Measurements from ENCODE around the gene LAMTOR5. TPM values are rescaled to one million over a fixed set of nuclear protein-coding genes. Genes with fewer than 3 reads are reported as not detected.

Gene LAMTOR5
- total RNA-seq, 2 donors from 2014 or later: 89.2 to 101 TPM

- Mint-ChIP-seq H3K9me3 (no peaks in the 10 kb centered on the region), H3K4me1 (ENCODE audit: low read depth) (no peaks in the 10 kb centered on the region), H3K27ac (no peak overlapping the region), H3K4me3 (no peak overlapping the region), H3K36me3 (ENCODE audit: insufficient read depth in 2 of 2) (peaks cover 9% of the 10 kb centered on the region in 2 donors), H3K27me3 (ENCODE audit: low read depth) (no peaks in the 10 kb centered on the region)
- no peak for ATAC-seq (replicated peaks in 1 of 2)
- DNase-seq: no peak
Observed at GRCh38 chr1:110393286-110393685, 14.2 kb downstream of the LAMTOR5 start.

DNA sequence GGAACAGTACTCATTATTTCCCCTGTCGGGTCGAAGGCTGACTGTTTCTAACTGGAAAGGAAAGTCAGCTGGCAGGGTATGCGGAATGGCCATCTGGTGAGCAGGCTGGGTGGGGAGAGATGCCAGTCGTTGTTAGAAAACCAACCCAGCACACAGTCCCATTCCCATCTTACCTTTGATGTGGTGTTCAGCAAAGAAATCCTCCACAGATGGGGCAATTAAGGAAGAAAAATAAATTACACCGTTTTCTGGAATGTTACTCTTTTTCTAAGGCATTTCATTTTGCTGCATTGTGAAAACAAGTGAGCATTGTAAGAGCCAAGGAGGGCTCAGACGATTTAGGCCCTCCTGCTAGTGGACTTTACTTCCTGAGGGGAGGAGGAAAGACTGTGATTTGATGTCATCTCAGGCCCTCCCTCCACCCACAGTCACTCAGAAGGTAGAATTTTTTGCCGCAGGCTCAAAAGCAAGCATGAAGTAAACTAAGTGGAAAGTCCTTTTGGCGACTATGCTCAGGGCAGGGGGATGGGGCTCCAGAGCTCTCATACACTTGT, 16.7 kb downstream of the LAMTOR5 start, which contains the start of gene SLC16A4:
TSS of gene SLC16A4 (minus strand) at position 335 of the 554 bp plus-strand sequence. CDS start 1,703 bp downstream, outside the sequence.
- ATAC-seq (replicated peaks in 1 of 2) (no peak), DNase-seq (no peak)
- peaks cover 7 to 9% of the 10 kb centered on the region in 2 donors for H3K36me3 Mint-ChIP-seq (ENCODE audit: insufficient read depth in 2 of 2)
- no peak within 1 kb of the TSS for H3K4me3 Mint-ChIP-seq
- H3K9me3 Mint-ChIP-seq: no peaks in the 10 kb centered on the region
- no peaks in the 10 kb centered on the region for H3K27me3 Mint-ChIP-seq (ENCODE audit: low read depth)
- no peak within 1 kb of the TSS for H3K27ac Mint-ChIP-seq
- H3K4me1 Mint-ChIP-seq (ENCODE audit: low read depth): peaks cover 7% of the 10 kb centered on the region

- no peak overlapping the region for H3K27ac Mint-ChIP-seq
- peaks cover 7% of the 10 kb centered on the region for H3K4me1 Mint-ChIP-seq (ENCODE audit: low read depth)
- H3K4me3 Mint-ChIP-seq: no peak overlapping the region
- no peak for ATAC-seq (replicated peaks in 1 of 2)
- DNase-seq: no peak
- peaks cover 5 to 6% of the 10 kb centered on the region in 2 donors for H3K36me3 Mint-ChIP-seq (ENCODE audit: insufficient read depth in 2 of 2)
- no peaks in the 10 kb centered on the region for H3K27me3 Mint-ChIP-seq (ENCODE audit: low read depth)
- H3K9me3 Mint-ChIP-seq: no peaks in the 10 kb centered on the region
Observed at GRCh38 chr1:110390096-110390495, 17.4 kb downstream of the LAMTOR5 start.

GRCh38 chr1:110387048-110387754, 20.3 kb downstream of the LAMTOR5 start:
- H3K27ac Mint-ChIP-seq: peak overlapping the region; percentile 15
- no peak overlapping the region for H3K4me3 Mint-ChIP-seq
- H3K4me1 Mint-ChIP-seq (ENCODE audit: low read depth): peaks cover 27% of the 10 kb centered on the region
- ATAC-seq (replicated peaks in 1 of 2) (peak; percentile 86 to 93), DNase-seq (peak in 1 of 2 donors; percentile 16)
- no peaks in the 10 kb centered on the region for H3K27me3 Mint-ChIP-seq (ENCODE audit: low read depth)
- H3K36me3 Mint-ChIP-seq (ENCODE audit: insufficient read depth in 2 of 2): peaks cover 3 to 5% of the 10 kb centered on the region in 2 donors
- H3K9me3 Mint-ChIP-seq: no peaks in the 10 kb centered on the region

DNA sequence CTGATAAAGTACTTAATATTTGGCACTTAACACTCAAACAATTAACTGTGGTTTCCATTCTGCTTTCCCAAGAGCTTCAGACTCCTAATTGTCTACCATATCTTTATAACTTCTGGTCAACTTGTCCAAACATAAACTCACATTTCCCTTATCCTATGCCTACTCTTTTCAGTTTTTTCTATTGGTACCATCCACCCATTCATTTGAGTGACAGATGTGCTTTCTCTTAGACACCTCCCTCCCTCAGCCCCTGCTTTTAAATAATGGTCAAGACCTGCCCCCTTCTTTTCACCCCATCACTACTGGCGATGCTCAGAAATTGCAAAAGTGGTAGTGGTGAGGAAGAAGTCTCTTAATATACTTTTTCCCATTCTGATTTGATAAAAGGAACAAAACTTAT, 22.1 kb downstream of the LAMTOR5 start:
- H3K4me3 Mint-ChIP-seq: no peak overlapping the region
- no peak for DNase-seq
- H3K9me3 Mint-ChIP-seq: no peaks in the 10 kb centered on the region
- no peak overlapping the region for H3K27ac Mint-ChIP-seq
- peaks cover 27% of the 10 kb centered on the region for H3K4me1 Mint-ChIP-seq (ENCODE audit: low read depth)
- H3K27me3 Mint-ChIP-seq (ENCODE audit: low read depth): no peaks in the 10 kb centered on the region
- ATAC-seq (replicated peaks in 1 of 2): no peak
- H3K36me3 Mint-ChIP-seq (ENCODE audit: insufficient read depth in 2 of 2): peaks cover 3 to 6% of the 10 kb centered on the region in 2 donors

- Mint-ChIP-seq H3K9me3 (no peaks in the 10 kb centered on the region), H3K27ac (no peak overlapping the region), H3K27me3 (ENCODE audit: low read depth) (no peaks in the 10 kb centered on the region), H3K4me1 (ENCODE audit: low read depth) (peaks cover 27% of the 10 kb centered on the region), H3K4me3 (no peak overlapping the region), H3K36me3 (ENCODE audit: insufficient read depth in 2 of 2) (peaks cover 3 to 6% of the 10 kb centered on the region in 2 donors)
- ATAC-seq (replicated peaks in 1 of 2) (no peak), DNase-seq (no peak)
Observed at GRCh38 chr1:110384581-110385321, 22.7 kb downstream of the LAMTOR5 start.

GRCh38 chr1:110383251-110383990, 24.1 kb downstream of the LAMTOR5 start:
- H3K4me3 Mint-ChIP-seq: no peak overlapping the region
- H3K27ac Mint-ChIP-seq: peak overlapping the region; percentile 38
- no peaks in the 10 kb centered on the region for H3K9me3 Mint-ChIP-seq
- peaks cover 3 to 12% of the 10 kb centered on the region in 2 donors for H3K36me3 Mint-ChIP-seq (ENCODE audit: insufficient read depth in 2 of 2)
- H3K27me3 Mint-ChIP-seq (ENCODE audit: low read depth): no peaks in the 10 kb centered on the region
- DNase-seq (no peak), ATAC-seq (replicated peaks in 1 of 2) (no peak)
- peaks cover 27% of the 10 kb centered on the region for H3K4me1 Mint-ChIP-seq (ENCODE audit: low read depth)

- Mint-ChIP-seq H3K9me3 (no peaks in the 10 kb centered on the region), H3K4me3 (no peak overlapping the region), H3K27me3 (ENCODE audit: low read depth) (no peaks in the 10 kb centered on the region), H3K27ac (no peak overlapping the region), H3K36me3 (ENCODE audit: insufficient read depth in 2 of 2) (peaks cover 3 to 10% of the 10 kb centered on the region in 2 donors), H3K4me1 (ENCODE audit: low read depth) (peaks cover 20% of the 10 kb centered on the region)
- ATAC-seq (replicated peaks in 1 of 2): no peak
- no peak for DNase-seq
Observed at GRCh38 chr1:110380672-110381283, 26.7 kb downstream of the LAMTOR5 start.

DNA sequence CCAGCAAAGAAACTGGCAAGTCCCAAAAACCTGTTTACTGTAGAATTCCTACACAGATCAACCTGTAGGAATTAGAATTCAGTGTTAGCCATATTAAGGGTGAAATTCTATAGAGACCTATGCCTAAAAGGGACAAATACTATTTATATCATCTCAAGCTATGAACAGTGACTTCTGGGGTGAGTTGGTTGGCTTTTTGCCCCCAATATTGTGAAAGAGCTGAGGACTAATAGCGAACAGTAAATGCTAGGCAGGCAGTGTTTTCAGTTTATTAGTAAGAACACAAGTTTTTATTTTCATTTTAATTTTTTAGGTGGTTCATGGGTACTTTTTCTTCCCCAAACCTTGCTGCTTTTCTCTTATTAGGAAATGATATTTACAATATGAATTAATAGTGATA, 32.0 kb downstream of the LAMTOR5 start:
- H3K27me3 Mint-ChIP-seq (ENCODE audit: low read depth): no peaks in the 10 kb centered on the region
- H3K27ac Mint-ChIP-seq: no peak overlapping the region
- no peak for DNase-seq
- peaks cover 10% of the 10 kb centered on the region for H3K4me1 Mint-ChIP-seq (ENCODE audit: low read depth)
- no peaks in the 10 kb centered on the region for H3K9me3 Mint-ChIP-seq
- H3K4me3 Mint-ChIP-seq: no peak overlapping the region
- peaks cover 4 to 17% of the 10 kb centered on the region in 2 donors for H3K36me3 Mint-ChIP-seq (ENCODE audit: insufficient read depth in 2 of 2)
- ATAC-seq (replicated peaks in 1 of 2): no peak

- ATAC-seq (replicated peaks in 1 of 2): peak; percentile 100
- no peaks in the 10 kb centered on the region for H3K27me3 Mint-ChIP-seq (ENCODE audit: low read depth)
- H3K9me3 Mint-ChIP-seq: no peaks in the 10 kb centered on the region
- H3K36me3 Mint-ChIP-seq (ENCODE audit: insufficient read depth in 2 of 2): peaks cover 3 to 12% of the 10 kb centered on the region in 2 donors
- peaks cover 15% of the 10 kb centered on the region for H3K4me1 Mint-ChIP-seq (ENCODE audit: low read depth)
- peak overlapping the region; percentile 56 for H3K27ac Mint-ChIP-seq
- no peak overlapping the region for H3K4me3 Mint-ChIP-seq
- DNase-seq: peak; percentile 23 to 27
Observed at GRCh38 chr1:110370827-110371226, 36.7 kb downstream of the LAMTOR5 start.

DNA sequence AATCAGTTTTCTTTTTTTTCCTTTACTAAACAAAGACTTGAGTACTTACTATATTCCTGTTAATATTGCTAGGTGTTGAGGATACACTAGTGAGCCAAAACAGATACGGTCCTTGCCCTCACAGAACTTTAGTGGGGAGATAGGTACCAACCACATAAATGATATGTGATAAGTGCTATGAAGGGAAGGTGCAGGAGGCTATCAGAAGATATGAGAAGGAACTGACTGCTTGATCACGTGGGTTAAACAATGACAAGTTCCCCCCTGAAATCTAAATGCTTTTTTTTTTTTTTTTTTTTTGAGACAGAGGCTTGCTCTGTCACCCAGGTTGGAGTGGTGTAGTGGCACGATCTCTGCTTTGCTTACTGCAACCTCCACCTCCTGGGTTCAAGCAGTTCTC, 43.3 kb downstream of the LAMTOR5 start:
- H3K27ac Mint-ChIP-seq: no peak overlapping the region
- peaks cover 7 to 9% of the 10 kb centered on the region in 2 donors for H3K36me3 Mint-ChIP-seq (ENCODE audit: insufficient read depth in 2 of 2)
- no peaks in the 10 kb centered on the region for H3K27me3 Mint-ChIP-seq (ENCODE audit: low read depth)
- H3K4me1 Mint-ChIP-seq (ENCODE audit: low read depth): peaks cover 5% of the 10 kb centered on the region
- ATAC-seq (replicated peaks in 1 of 2) (no peak), DNase-seq (no peak)
- no peak overlapping the region for H3K4me3 Mint-ChIP-seq
- H3K9me3 Mint-ChIP-seq: no peaks in the 10 kb centered on the region

DNA sequence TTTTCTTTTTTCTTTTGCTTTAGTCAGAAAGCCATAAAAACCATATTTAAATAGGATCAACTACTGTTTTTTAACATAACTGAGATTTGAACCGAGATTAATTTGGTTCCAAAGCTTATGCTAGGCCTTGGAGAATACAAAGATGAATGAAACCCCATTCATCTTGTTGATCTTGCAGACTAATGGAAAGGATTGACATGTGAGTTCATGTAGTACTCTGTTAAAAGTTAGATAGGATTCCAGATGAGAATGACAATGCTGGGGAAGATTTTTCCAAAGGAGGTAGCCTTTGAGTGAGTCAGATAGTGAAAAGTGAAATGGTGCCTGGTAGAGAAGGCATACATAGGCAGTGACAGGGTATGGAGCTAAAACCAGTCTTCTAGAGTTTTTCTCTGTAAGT, 45.6 kb downstream of the LAMTOR5 start:
- H3K36me3 Mint-ChIP-seq (ENCODE audit: insufficient read depth in 2 of 2): peaks cover 7 to 9% of the 10 kb centered on the region in 2 donors
- H3K4me3 Mint-ChIP-seq: no peak overlapping the region
- DNase-seq: no peak
- no peak overlapping the region for H3K27ac Mint-ChIP-seq
- no peaks in the 10 kb centered on the region for H3K27me3 Mint-ChIP-seq (ENCODE audit: low read depth)
- H3K4me1 Mint-ChIP-seq (ENCODE audit: low read depth): peaks cover 5% of the 10 kb centered on the region
- no peaks in the 10 kb centered on the region for H3K9me3 Mint-ChIP-seq
- ATAC-seq (replicated peaks in 1 of 2): no peak
